Gastroesophageal sphincter (tissue), 4 donors: ENCODE results near the gene BANF2. TPM values are rescaled to one million over a fixed set of nuclear protein-coding genes. Genes with fewer than 3 reads are reported as not detected.

ENCODE experiments used
- ATAC-seq: fragments of 150-250 bp; one replicate; pipeline ENCODE4 v1.9.1; 2016; ENCODE audit warnings: mild to moderate bottlenecking, moderate library complexity
- H3K27ac ChIP-seq, 4 donors: fragments of 200-600 bp; sonication (generic) in 3 of 4; 1 replicate in 3 of 4; 2 replicates in 1 of 4; pipeline ENCODE4 v1.5.1; 2016 to 2019
- H3K27me3 ChIP-seq: fragments of 200-600 bp; sonication (generic); one replicate; pipeline ENCODE4 v1.5.1; 2019
- H3K36me3 ChIP-seq, 2 donors: fragments of 200-600 bp; sonication (generic); one replicate each; pipeline ENCODE4 v1.5.1; 2019; ENCODE audit warnings: control low read depth in 1 of 2
- H3K4me1 ChIP-seq, 3 donors: fragments of 200-600 bp; sonication (generic); 1 replicate in 2 of 3; 2 replicates in 1 of 3; pipeline ENCODE4 v1.5.1; 2016 to 2019; ENCODE audit warnings: control low read depth in 2 of 3
- H3K4me3 ChIP-seq, 2 donors: fragments of 200-600 bp; sonication (generic); one replicate each; pipeline ENCODE4 v1.5.1; 2019; ENCODE audit warnings: mild to moderate bottlenecking in 1 of 2, moderate library complexity in 1 of 2
- H3K9me3 ChIP-seq, 3 donors: fragments of 200-600 bp; sonication (generic); one replicate each; pipeline ENCODE4 v1.5.1; 2017 to 2019; ENCODE audit warnings: control low read depth in 2 of 3
- EP300 ChIP-seq: sonication (generic); formaldehyde crosslinking; IDR thresholded peaks from one replicate; pipeline ENCODE4 v1.6.1; 2017; ENCODE audit warnings: antibody characterized with exemption, mild to moderate bottlenecking
- POLR2A ChIP-seq, 2 donors: fragments of 450-650 bp; IDR thresholded peaks; one replicate each; pipeline ENCODE4 v1.6.1; 2017; ENCODE audit warnings: antibody characterized with exemption in 2 of 2, mild to moderate bottlenecking in 2 of 2, moderate library complexity in 1 of 2
- POLR2AphosphoS5 ChIP-seq: sonication (generic); formaldehyde crosslinking; IDR thresholded peaks from one replicate; pipeline ENCODE4 v1.6.1; 2017; ENCODE audit warnings: antibody characterized with exemption
- WGBS, 2 donors: methylation state at CpG; one replicate each; pipeline ENCODE4 v1.1.5; 2018; ENCODE audit warnings: low coverage in 1 of 2; 5-methylcytosine and 5-hydroxymethylcytosine counted together
- total RNA-seq, 4 donors: library from RNA; depleted of rRNA; stranded (reverse); fragments of >200 nt; gene quantifications; one replicate each; pipeline ENCODE4 v1.1.0, GENCODE V29; 2016
- TF ChIP-seq, protein P1 (sequence below), 4 experiments: fragments of 200-600 bp in 2 of 4; fragments of 450-650 bp in 2 of 4; sonication (generic) in 1 of 4; IDR thresholded peaks; one replicate each; pipeline ENCODE4 v1.5.1; 2017 to 2019; ENCODE audit warnings: antibody characterized with exemption in 4 of 4, mild to moderate bottlenecking in 2 of 4, moderate library complexity in 2 of 4

The BANF2 gene
- total RNA-seq, 4 donors from 2014 or later = not detected

DNA sequence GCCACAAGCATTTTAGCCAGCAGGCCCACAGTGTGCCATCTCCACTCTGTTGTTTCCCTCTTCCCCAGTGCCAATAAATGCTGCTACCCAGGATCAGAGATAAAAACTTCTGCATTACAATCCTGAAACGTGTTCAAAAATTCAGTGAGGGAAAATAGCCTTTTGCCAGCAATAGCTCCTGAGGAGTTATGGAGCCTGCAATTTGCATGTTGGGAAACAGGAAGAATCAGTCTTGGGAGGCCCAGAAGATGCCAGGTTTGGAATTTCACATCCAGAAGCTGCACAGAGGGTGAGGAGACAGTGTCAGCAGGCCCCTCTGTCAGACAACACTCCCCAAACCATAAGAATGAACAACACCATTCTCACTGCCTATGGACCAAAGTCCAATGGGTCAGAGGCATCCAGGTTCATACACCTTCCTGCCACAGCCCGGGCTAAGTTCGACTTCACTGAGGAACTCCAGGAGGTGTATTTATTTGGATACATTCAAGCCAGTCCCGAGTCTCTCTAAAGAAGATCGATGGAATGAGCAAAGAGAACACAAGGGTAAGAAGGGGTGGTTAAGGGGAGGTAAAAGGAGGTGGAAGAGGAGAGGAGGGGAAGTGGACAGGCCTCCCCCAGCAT is 38.5 kb upstream of the BANF2 start:
- 55% methylated on average over 4 to 5 of the region's 5 CpGs for WGBS, 2 donors
- H3K36me3 ChIP-seq = peaks cover 0 to 19% of the 10 kb centered on the region in 2 donors
- peaks cover 0 to 73% (median 17%) of the 10 kb centered on the region in 3 donors for H3K4me1 ChIP-seq
- no peak overlapping the region for H3K4me3 ChIP-seq
- peak overlapping the region in 3 of 4 donors; percentile 13 to 65 (median 64) for H3K27ac ChIP-seq
- peak; percentile 60 for ATAC-seq
- no peaks in the 10 kb centered on the region for H3K27me3 ChIP-seq
- H3K9me3 ChIP-seq = peaks cover 0 to 6% (median 0%) of the 10 kb centered on the region in 3 donors
- TF ChIP-seq POLR2AphosphoS5 (no peak), EP300 (no peak)

DNA sequence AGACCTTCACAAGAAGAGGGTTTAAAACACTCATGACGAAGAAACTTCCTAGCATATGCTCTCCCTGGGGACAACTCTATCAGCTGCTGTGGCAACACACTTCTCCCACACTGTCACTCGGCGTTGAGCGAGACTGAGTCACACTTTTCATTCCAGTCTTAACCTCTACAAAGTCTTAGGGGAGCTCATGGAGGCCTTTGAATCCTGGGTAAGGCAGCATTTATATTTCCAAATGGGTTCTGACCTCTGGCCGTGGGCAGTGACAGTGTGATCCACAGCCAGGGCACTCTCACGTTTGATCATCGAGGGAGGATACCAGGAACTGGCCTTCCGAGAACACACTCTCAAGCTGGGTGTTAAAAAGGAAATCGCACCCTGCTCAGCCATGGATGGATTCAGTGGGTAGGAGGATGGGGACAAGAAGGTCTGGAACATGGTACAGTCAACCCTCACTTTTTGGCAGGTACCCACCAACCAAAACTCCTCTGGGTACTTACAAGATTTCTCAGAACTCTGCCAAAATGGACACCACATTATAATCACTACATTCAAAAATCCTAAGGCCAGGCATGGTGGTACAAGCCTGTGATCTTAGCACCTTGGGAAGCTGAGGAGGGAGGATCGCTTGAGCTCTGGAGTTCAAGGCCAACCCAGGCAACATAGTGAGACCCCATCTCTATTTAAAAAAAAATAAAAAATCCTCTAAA is 37.3 kb upstream of the BANF2 start:
- H3K4me1 ChIP-seq = peaks cover 0 to 79% (median 23%) of the 10 kb centered on the region in 3 donors
- H3K27ac ChIP-seq = peak overlapping the region in 3 of 4 donors; percentile 36 to 65 (median 61)

DNA sequence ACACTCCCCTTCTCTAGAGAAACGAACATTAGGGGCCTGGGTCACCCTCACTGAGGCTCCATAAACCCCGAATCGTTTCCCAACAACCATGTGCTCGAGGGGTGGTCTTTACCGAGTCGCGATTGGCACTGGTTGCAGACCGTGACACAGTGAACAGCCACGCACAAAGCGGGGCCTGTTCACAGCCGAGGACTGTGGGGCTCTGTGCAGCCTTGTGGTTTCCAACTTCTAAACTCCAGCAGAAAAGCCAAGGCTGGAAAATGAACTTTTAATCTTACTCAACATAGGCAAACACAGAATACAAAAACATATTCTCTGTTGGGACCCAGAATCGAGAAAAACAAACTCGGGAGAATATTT is 36.7 kb upstream of the BANF2 start:
- Histone ChIP-seq H3K4me3 (no peak overlapping the region), H3K27ac (peak overlapping the region in 2 of 4 donors; percentile 36 to 65), H3K4me1 (peaks cover 0 to 84% (median 23%) of the 10 kb centered on the region in 3 donors), H3K36me3 (peaks cover 0 to 16% of the 10 kb centered on the region in 2 donors), H3K9me3 (peaks cover 0 to 6% (median 0%) of the 10 kb centered on the region in 3 donors), H3K27me3 (no peaks in the 10 kb centered on the region)
- no peak for ATAC-seq
- TF ChIP-seq, protein P1, sequence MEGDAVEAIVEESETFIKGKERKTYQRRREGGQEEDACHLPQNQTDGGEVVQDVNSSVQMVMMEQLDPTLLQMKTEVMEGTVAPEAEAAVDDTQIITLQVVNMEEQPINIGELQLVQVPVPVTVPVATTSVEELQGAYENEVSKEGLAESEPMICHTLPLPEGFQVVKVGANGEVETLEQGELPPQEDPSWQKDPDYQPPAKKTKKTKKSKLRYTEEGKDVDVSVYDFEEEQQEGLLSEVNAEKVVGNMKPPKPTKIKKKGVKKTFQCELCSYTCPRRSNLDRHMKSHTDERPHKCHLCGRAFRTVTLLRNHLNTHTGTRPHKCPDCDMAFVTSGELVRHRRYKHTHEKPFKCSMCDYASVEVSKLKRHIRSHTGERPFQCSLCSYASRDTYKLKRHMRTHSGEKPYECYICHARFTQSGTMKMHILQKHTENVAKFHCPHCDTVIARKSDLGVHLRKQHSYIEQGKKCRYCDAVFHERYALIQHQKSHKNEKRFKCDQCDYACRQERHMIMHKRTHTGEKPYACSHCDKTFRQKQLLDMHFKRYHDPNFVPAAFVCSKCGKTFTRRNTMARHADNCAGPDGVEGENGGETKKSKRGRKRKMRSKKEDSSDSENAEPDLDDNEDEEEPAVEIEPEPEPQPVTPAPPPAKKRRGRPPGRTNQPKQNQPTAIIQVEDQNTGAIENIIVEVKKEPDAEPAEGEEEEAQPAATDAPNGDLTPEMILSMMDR (IDR thresholded peaks at IDR 0.05) = no peak
- TF ChIP-seq EP300 = no peak
- WGBS, 2 donors = 74 to 100% methylated on average over 2 to 4 of the region's 13 CpGs

More for the DNA sequence above, 37.3 kb upstream of the BANF2 start:
- Histone ChIP-seq H3K9me3 (peaks cover 0 to 6% (median 0%) of the 10 kb centered on the region in 3 donors), H3K4me3 (no peak overlapping the region), H3K36me3 (peaks cover 0 to 19% of the 10 kb centered on the region in 2 donors), H3K27me3 (no peaks in the 10 kb centered on the region)
- 71 to 76% methylated on average over 5 to 6 of the region's 10 CpGs for WGBS, 2 donors
- no peak for TF ChIP-seq EP300
- no peak for TF ChIP-seq POLR2A (IDR thresholded peaks at IDR 0.05)
- peak; percentile 73 for TF ChIP-seq POLR2AphosphoS5
- peak; percentile 78 for ATAC-seq

DNA sequence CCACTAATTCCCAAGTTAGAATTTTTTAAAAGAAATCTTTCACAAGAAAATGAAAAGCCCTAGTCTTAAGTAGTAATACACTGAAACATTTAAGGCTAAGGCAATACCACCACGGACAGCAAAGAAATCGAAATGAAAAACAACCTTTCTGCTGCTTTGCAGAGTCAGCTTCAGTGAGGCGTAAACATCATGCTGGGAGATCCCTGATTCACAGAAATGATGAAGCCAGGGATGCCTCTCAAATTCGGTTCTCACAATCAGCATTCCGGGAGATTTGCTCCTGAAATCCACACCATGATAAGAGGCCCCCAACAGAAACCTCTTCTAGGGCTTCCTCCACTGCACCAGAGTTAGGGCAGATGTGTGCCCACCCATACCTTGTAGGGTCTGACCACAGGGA is 36.3 kb upstream of the BANF2 start:
- Histone ChIP-seq H3K36me3 (peaks cover 0 to 11% of the 10 kb centered on the region in 2 donors), H3K4me1 (peaks cover 0 to 89% (median 23%) of the 10 kb centered on the region in 3 donors), H3K27me3 (no peaks in the 10 kb centered on the region), H3K4me3 (no peak overlapping the region), H3K27ac (peak overlapping the region in 2 of 4 donors; percentile 36 to 65), H3K9me3 (peaks cover 0 to 4% (median 0%) of the 10 kb centered on the region in 3 donors)
- TF ChIP-seq POLR2A (IDR thresholded peaks at IDR 0.05) = no peak
- no peak for TF ChIP-seq POLR2AphosphoS5
- TF ChIP-seq EP300 = no peak
- TF ChIP-seq, protein P1 (IDR thresholded peaks at IDR 0.05) = no peak
- ATAC-seq = no peak
- WGBS, 2 donors = 63 to 70% methylated on average over 4 to 5 of the region's 5 CpGs

DNA sequence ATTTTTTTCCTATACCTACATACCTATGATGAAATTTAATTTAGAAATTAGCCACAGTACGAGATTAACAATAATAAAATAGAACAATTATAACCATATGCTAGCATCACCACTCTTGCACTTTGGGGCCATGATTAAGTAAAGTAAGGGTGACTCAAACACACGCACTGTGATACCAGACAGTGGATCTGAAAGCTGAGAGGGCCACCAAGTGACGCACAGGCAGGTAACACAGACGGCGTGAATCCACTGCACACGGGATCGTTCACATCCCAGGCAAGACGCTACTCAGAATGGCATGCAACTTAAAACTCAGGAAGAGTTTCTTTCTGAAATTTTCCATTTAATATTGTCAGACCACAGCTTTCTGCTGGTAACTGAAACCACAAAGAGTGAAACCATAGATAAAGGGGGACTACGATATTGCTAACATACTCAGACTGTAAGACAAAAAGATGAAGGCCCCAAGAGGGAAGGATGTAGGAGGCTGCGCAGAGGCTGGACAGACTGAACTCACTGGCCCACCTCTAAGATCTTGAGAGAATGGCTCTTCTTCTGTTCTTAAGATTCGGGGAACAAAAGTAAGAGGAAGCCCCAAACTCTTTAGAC is 35.6 kb upstream of the BANF2 start:
- TF ChIP-seq POLR2A (IDR thresholded peaks at IDR 0.05) (no peak), EP300 (no peak), POLR2AphosphoS5 (no peak)
- TF ChIP-seq, protein P1 (IDR thresholded peaks at IDR 0.05) = no peak
- no peaks in the 10 kb centered on the region for H3K9me3 ChIP-seq
- H3K27me3 ChIP-seq = no peaks in the 10 kb centered on the region
- WGBS, 2 donors = 76% methylated on average over 11 of the region's 11 CpGs; no CpG with 5 or more reads in 1 of the 2 donors
- H3K36me3 ChIP-seq = peaks cover 0 to 7% of the 10 kb centered on the region in 2 donors
- H3K27ac ChIP-seq = peak overlapping the region in 1 of 4 donors; percentile 65
- no peak for ATAC-seq
- H3K4me1 ChIP-seq = peaks cover 0 to 95% (median 23%) of the 10 kb centered on the region in 3 donors
- H3K4me3 ChIP-seq = no peak overlapping the region
